Adrenal gland (tissue), 5 donors: ENCODE data around the gene MLLT3.

Source experiments
- POLR2A ChIP-seq, 2 donors: fragments of 450-650 bp; IDR thresholded peaks; one replicate each; pipeline ENCODE4 v1.6.1; 2017; ENCODE audit warnings: antibody characterized with exemption in 2 of 2, mild to moderate bottlenecking in 2 of 2, moderate library complexity in 1 of 2
- TF ChIP-seq, protein P1 (sequence below), 6 experiments: fragments of 450-650 bp in 4 of 6; fragments of 200-600 bp in 2 of 6; sonication (generic) in 1 of 6; IDR thresholded peaks; 1 replicate in 5 of 6; 2 replicates in 1 of 6; pipeline versions ENCODE4 v1.5.1 to v1.8.0; 2016 to 2021; ENCODE audit warnings: antibody characterized with exemption in 6 of 6, mild to moderate bottlenecking in 2 of 6, moderate library complexity in 1 of 6
- donor health status: DM: no; HTN: no; CAD: no.

DNA sequence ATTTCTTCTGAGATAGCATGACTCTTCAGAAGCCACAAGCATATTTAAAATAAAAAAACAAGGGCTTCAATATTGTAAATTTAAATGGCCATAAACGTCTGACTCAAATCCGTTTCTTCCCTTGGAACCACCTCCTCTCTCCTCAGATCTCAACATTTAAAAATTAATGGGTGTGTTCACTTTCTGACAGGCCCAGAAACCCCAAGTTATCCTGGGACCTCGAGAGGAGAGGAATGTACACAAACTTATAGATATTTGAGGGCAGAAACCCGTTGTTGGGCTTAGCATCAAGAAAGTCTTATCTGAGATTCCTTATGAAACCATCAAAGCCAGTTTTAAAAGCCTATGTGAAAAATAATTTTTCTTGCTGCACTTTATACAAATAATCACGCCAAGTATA lies 29.2 kb downstream of the MLLT3 start:
- TF ChIP-seq, protein P1, sequence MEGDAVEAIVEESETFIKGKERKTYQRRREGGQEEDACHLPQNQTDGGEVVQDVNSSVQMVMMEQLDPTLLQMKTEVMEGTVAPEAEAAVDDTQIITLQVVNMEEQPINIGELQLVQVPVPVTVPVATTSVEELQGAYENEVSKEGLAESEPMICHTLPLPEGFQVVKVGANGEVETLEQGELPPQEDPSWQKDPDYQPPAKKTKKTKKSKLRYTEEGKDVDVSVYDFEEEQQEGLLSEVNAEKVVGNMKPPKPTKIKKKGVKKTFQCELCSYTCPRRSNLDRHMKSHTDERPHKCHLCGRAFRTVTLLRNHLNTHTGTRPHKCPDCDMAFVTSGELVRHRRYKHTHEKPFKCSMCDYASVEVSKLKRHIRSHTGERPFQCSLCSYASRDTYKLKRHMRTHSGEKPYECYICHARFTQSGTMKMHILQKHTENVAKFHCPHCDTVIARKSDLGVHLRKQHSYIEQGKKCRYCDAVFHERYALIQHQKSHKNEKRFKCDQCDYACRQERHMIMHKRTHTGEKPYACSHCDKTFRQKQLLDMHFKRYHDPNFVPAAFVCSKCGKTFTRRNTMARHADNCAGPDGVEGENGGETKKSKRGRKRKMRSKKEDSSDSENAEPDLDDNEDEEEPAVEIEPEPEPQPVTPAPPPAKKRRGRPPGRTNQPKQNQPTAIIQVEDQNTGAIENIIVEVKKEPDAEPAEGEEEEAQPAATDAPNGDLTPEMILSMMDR (IDR thresholded peaks at IDR 0.05), result no peak
- no peak for TF ChIP-seq POLR2A (IDR thresholded peaks at IDR 0.05)
